ENCODE results near the gene KIDINS220. TPM values are rescaled to one million over a fixed set of nuclear protein-coding genes. Genes with fewer than 3 reads are reported as not detected.

Gene KIDINS220
- total and polyA plus RNA-seq, 4 donors = 8.1 to 50.9 (median 30.8) TPM

- Histone ChIP-seq H3K4me1 (ENCODE audit: control insufficient read depth in 4 of 4, insufficient read depth in 4 of 4, low read length in 3 of 4) (no peaks in the 10 kb centered on the region), H3K27ac (ENCODE audit: low read depth in 1 of 2, low read length in 2 of 2) (no peak overlapping the region), H3K27me3 (ENCODE audit: control insufficient read depth in 4 of 4, insufficient read depth in 4 of 4, low read length in 3 of 4) (peaks cover 0 to 4% (median 0%) of the 10 kb centered on the region in 4 donors), H3K9ac (ENCODE audit: low read depth in 1 of 2, low read length in 2 of 2) (no peak overlapping the region), H3K4me3 (ENCODE audit: low read depth in 1 of 3, low read length in 3 of 3) (no peak overlapping the region), H3K36me3 (ENCODE audit: control insufficient read depth in 4 of 4, insufficient read depth in 3 of 4, low read depth in 1 of 4, low read length in 3 of 4) (no peaks in the 10 kb centered on the region), H3K9me3 (ENCODE audit: control insufficient read depth in 4 of 4, low read length in 3 of 4) (no peaks in the 10 kb centered on the region)
- DNase-seq (ENCODE audit: low spot score) = no peak
- 88% methylated on average over 3 of the region's 3 CpGs for WGBS
- TF ChIP-seq YY1 (IDR thresholded peaks at IDR 0.05) = no peak
- no peak for TF ChIP-seq RAD21 (IDR thresholded peaks at IDR 0.05)
- TF ChIP-seq GABPA (IDR thresholded peaks at IDR 0.05 in 1 of 2, conservative IDR thresholded peaks at IDR 0.05 in 1 of 2) = no peak
- TF ChIP-seq MAX (IDR thresholded peaks at IDR 0.05) = no peak
- TF ChIP-seq HNF4G (IDR thresholded peaks at IDR 0.05) = no peak
- no peak for TF ChIP-seq ATF3 (IDR thresholded peaks at IDR 0.05)
- TF ChIP-seq ZBTB33 (IDR thresholded peaks at IDR 0.05) = no peak
- no peak for TF ChIP-seq NR2F2 (IDR thresholded peaks at IDR 0.05)
- no peak for TF ChIP-seq RXRA (IDR thresholded peaks at IDR 0.05)
- TF ChIP-seq HNF4A (conservative IDR thresholded peaks at IDR 0.05) = no peak
Measured at GRCh38 chr2:8855010-8855409, 17.6 kb upstream of the KIDINS220 start.

GRCh38 chr2:8853426-8853825 is 16.0 kb upstream of the KIDINS220 start:
- H3K27ac ChIP-seq (ENCODE audit: low read depth in 1 of 2, low read length in 2 of 2) = no peak overlapping the region
- H3K9me3 ChIP-seq (ENCODE audit: control insufficient read depth in 4 of 4, low read length in 3 of 4) = no peaks in the 10 kb centered on the region
- TF ChIP-seq HNF4A (conservative IDR thresholded peaks at IDR 0.05) (no peak), JUND (IDR thresholded peaks at IDR 0.05) (no peak), CTCF (IDR thresholded peaks at IDR 0.05; ENCODE audit: low read depth, low read length, missing input control) (no peak), GABPA (IDR thresholded peaks at IDR 0.05 in 1 of 2, conservative IDR thresholded peaks at IDR 0.05 in 1 of 2) (no peak), SP1 (IDR thresholded peaks at IDR 0.05) (no peak), TAF1 (conservative IDR thresholded peaks at IDR 0.05) (no peak), YY1 (IDR thresholded peaks at IDR 0.05) (no peak), RXRA (IDR thresholded peaks at IDR 0.05) (no peak), FOXA2 (IDR thresholded peaks at IDR 0.05) (no peak), ZBTB33 (IDR thresholded peaks at IDR 0.05) (no peak), HNF4G (IDR thresholded peaks at IDR 0.05) (no peak), FOXA1 (IDR thresholded peaks at IDR 0.05) (no peak), NR2F2 (IDR thresholded peaks at IDR 0.05) (no peak), ATF3 (IDR thresholded peaks at IDR 0.05) (no peak)
- no peak overlapping the region for H3K9ac ChIP-seq (ENCODE audit: low read depth in 1 of 2, low read length in 2 of 2)
- 88% methylated on average over 4 of the region's 4 CpGs for WGBS
- no peak for DNase-seq (ENCODE audit: low spot score)
- H3K4me1 ChIP-seq (ENCODE audit: control insufficient read depth in 4 of 4, insufficient read depth in 4 of 4, low read length in 3 of 4) = no peaks in the 10 kb centered on the region
- H3K27me3 ChIP-seq (ENCODE audit: control insufficient read depth in 4 of 4, insufficient read depth in 4 of 4, low read length in 3 of 4) = peaks cover 0 to 4% (median 0%) of the 10 kb centered on the region in 4 donors
- H3K36me3 ChIP-seq (ENCODE audit: control insufficient read depth in 4 of 4, insufficient read depth in 3 of 4, low read depth in 1 of 4, low read length in 3 of 4) = no peaks in the 10 kb centered on the region
- no peak overlapping the region for H3K4me3 ChIP-seq (ENCODE audit: low read depth in 1 of 3, low read length in 3 of 3)
